IPS-18a (cell line): Measurements from ENCODE around the gene FOXL3.

Source experiments
- H3K27ac ChIP-seq: one replicate; pipeline ENCODE4 v1.5.1; 2013; ENCODE audit warnings: low read length
- H3K27me3 ChIP-seq: one replicate; pipeline ENCODE4 v1.6.1; 2013; ENCODE audit warnings: mild to moderate bottlenecking, low read length; ENCODE audit not compliant: control insufficient read depth, insufficient read depth
- H3K36me3 ChIP-seq: one replicate; pipeline ENCODE4 v1.6.1; 2013; ENCODE audit warnings: low read depth, low read length; ENCODE audit not compliant: control insufficient read depth
- H3K4me1 ChIP-seq: one replicate; pipeline ENCODE4 v1.6.1; 2013; ENCODE audit warnings: low read depth, low read length; ENCODE audit not compliant: control insufficient read depth
- H3K4me3 ChIP-seq: one replicate; pipeline ENCODE4 v1.5.1; 2013; ENCODE audit warnings: low read length
- H3K9ac ChIP-seq: one replicate; pipeline ENCODE4 v1.6.1; 2013; ENCODE audit warnings: mild to moderate bottlenecking, low read length, moderate library complexity
- H3K9me3 ChIP-seq: one replicate; pipeline ENCODE4 v1.6.1; 2013; ENCODE audit warnings: low read depth, low read length; ENCODE audit not compliant: control insufficient read depth

The FOXL3 gene

GRCh38 chr7:326809-327232, 36.9 kb downstream of the FOXL3 start:
- Histone ChIP-seq H3K27me3 (peaks cover 3% of the 10 kb centered on the region), H3K4me1 (no peaks in the 10 kb centered on the region), H3K9me3 (no peaks in the 10 kb centered on the region), H3K4me3 (no peak overlapping the region), H3K36me3 (no peaks in the 10 kb centered on the region), H3K9ac (no peak overlapping the region), H3K27ac (no peak overlapping the region)

- Histone ChIP-seq H3K36me3 (no peaks in the 10 kb centered on the region), H3K9ac (no peak overlapping the region), H3K27ac (no peak overlapping the region), H3K4me1 (no peaks in the 10 kb centered on the region), H3K27me3 (peaks cover 5% of the 10 kb centered on the region), H3K9me3 (no peaks in the 10 kb centered on the region), H3K4me3 (no peak overlapping the region)
Measured at GRCh38 chr7:327233-327931, 37.4 kb downstream of the FOXL3 start.

GRCh38 chr7:327991-328702, 38.2 kb downstream of the FOXL3 start:
- Histone ChIP-seq H3K4me1 (no peaks in the 10 kb centered on the region), H3K27me3 (peaks cover 5% of the 10 kb centered on the region), H3K9ac (no peak overlapping the region), H3K36me3 (no peaks in the 10 kb centered on the region), H3K27ac (no peak overlapping the region), H3K9me3 (no peaks in the 10 kb centered on the region), H3K4me3 (no peak overlapping the region)

- Histone ChIP-seq H3K27me3 (peaks cover 5% of the 10 kb centered on the region), H3K36me3 (no peaks in the 10 kb centered on the region), H3K9me3 (no peaks in the 10 kb centered on the region), H3K27ac (no peak overlapping the region), H3K4me1 (no peaks in the 10 kb centered on the region), H3K4me3 (no peak overlapping the region), H3K9ac (no peak overlapping the region)
Measured at GRCh38 chr7:329691-330281, 39.8 kb downstream of the FOXL3 start.

- H3K27ac ChIP-seq: no peak overlapping the region
- H3K36me3 ChIP-seq: no peaks in the 10 kb centered on the region
- peaks cover 5% of the 10 kb centered on the region for H3K27me3 ChIP-seq
Measured at GRCh38 chr7:330511-331230, 40.7 kb downstream of the FOXL3 start.

GRCh38 chr7:332020-332517, 42.1 kb downstream of the FOXL3 start:
- H3K27me3 ChIP-seq: peaks cover 5% of the 10 kb centered on the region
- no peak overlapping the region for H3K27ac ChIP-seq
- no peak overlapping the region for H3K9ac ChIP-seq
- H3K4me1 ChIP-seq: no peaks in the 10 kb centered on the region
- no peak overlapping the region for H3K4me3 ChIP-seq
- no peaks in the 10 kb centered on the region for H3K36me3 ChIP-seq
- H3K9me3 ChIP-seq: no peaks in the 10 kb centered on the region

More at GRCh38 chr7:330511-331230, 40.7 kb downstream of the FOXL3 start:
- H3K4me1 ChIP-seq: no peaks in the 10 kb centered on the region
- H3K9ac ChIP-seq: no peak overlapping the region
- no peak overlapping the region for H3K4me3 ChIP-seq
- no peaks in the 10 kb centered on the region for H3K9me3 ChIP-seq

- no peaks in the 10 kb centered on the region for H3K36me3 ChIP-seq
- H3K27me3 ChIP-seq: peaks cover 5% of the 10 kb centered on the region
- H3K4me1 ChIP-seq: no peaks in the 10 kb centered on the region
- no peaks in the 10 kb centered on the region for H3K9me3 ChIP-seq
- peak overlapping the region; percentile 46 for H3K4me3 ChIP-seq
- H3K27ac ChIP-seq: no peak overlapping the region
- no peak overlapping the region for H3K9ac ChIP-seq
Measured at GRCh38 chr7:332646-333392, 42.8 kb downstream of the FOXL3 start.

GRCh38 chr7:333393-333764, 43.4 kb downstream of the FOXL3 start:
- H3K27ac ChIP-seq: no peak overlapping the region
- no peaks in the 10 kb centered on the region for H3K36me3 ChIP-seq
- peaks cover 5% of the 10 kb centered on the region for H3K27me3 ChIP-seq
- peak overlapping the region; percentile 46 for H3K4me3 ChIP-seq
- no peaks in the 10 kb centered on the region for H3K9me3 ChIP-seq
- H3K9ac ChIP-seq: no peak overlapping the region
- no peaks in the 10 kb centered on the region for H3K4me1 ChIP-seq

- H3K9ac ChIP-seq: no peak overlapping the region
- no peaks in the 10 kb centered on the region for H3K36me3 ChIP-seq
- no peak overlapping the region for H3K27ac ChIP-seq
- no peaks in the 10 kb centered on the region for H3K4me1 ChIP-seq
- H3K4me3 ChIP-seq: no peak overlapping the region
- H3K9me3 ChIP-seq: no peaks in the 10 kb centered on the region
- peaks cover 5% of the 10 kb centered on the region for H3K27me3 ChIP-seq
Measured at GRCh38 chr7:334618-335357, 44.8 kb downstream of the FOXL3 start.

GRCh38 chr7:335358-336148, 45.6 kb downstream of the FOXL3 start:
- Histone ChIP-seq H3K4me3 (no peak overlapping the region), H3K9ac (no peak overlapping the region), H3K27me3 (peaks cover 5% of the 10 kb centered on the region), H3K9me3 (no peaks in the 10 kb centered on the region), H3K36me3 (no peaks in the 10 kb centered on the region), H3K27ac (no peak overlapping the region), H3K4me1 (no peaks in the 10 kb centered on the region)
